Measurements from ENCODE around the gene DROSHA.

DNA sequence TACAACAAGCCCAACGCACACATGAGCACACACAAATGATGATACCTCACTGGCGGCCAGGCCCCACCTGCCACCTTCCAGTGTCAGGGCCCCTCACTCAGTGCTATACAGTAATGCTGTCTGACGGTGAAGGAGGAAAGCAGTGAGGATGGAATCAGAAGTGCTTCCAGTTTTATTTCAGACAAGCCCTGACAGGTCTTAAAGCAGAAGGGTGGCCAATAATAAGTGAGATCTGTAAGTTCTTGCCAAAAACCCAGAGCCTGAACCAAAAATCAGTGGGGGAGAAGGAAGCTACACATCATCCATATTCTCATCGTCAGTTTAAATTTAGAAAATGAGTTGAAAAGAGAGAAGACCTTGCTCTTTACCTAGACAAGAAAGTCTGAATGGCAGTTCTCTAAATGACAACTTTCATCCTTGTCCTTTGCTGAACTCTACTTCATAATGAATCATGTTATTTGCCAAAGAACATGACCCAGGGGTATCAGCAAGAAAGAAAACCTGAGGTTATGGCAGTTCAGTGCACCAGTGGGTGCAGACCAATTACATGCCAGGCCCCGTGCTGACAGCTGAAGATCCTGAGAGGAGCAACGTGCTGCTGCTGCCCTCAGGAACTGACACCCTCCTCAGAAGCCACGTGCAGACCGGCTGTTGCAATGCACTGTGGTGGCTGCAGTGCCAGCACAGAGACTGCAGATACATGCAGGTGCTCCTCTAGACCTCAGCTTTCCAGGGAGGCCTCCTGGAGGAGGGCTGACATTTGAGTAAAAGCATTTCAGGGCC is 118.7 kb downstream of the DROSHA start:
- TF ChIP-seq EZH2 (IDR thresholded peaks at IDR 0.05; ENCODE audit: low read depth): no peak
- TF ChIP-seq, protein P1, sequence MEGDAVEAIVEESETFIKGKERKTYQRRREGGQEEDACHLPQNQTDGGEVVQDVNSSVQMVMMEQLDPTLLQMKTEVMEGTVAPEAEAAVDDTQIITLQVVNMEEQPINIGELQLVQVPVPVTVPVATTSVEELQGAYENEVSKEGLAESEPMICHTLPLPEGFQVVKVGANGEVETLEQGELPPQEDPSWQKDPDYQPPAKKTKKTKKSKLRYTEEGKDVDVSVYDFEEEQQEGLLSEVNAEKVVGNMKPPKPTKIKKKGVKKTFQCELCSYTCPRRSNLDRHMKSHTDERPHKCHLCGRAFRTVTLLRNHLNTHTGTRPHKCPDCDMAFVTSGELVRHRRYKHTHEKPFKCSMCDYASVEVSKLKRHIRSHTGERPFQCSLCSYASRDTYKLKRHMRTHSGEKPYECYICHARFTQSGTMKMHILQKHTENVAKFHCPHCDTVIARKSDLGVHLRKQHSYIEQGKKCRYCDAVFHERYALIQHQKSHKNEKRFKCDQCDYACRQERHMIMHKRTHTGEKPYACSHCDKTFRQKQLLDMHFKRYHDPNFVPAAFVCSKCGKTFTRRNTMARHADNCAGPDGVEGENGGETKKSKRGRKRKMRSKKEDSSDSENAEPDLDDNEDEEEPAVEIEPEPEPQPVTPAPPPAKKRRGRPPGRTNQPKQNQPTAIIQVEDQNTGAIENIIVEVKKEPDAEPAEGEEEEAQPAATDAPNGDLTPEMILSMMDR (conservative IDR thresholded peaks at IDR 0.05): no peak
